CD14-positive monocyte (primary cell): ENCODE measurements around the gene TMEM185A. TPM values are rescaled to one million over a fixed set of nuclear protein-coding genes. Genes with fewer than 3 reads are reported as not detected.

Source experiments
- DNase-seq, 3 donors: peaks; one replicate each; pipeline ENCODE4 v3.0.0-alpha.2; 2011 to 2022
- H2AFZ ChIP-seq: 2 replicates; pipeline ENCODE4 v1.6.0; 2012; ENCODE audit warnings: mild to moderate bottlenecking, low read depth, low read length, inconsistent platforms; ENCODE audit not compliant: insufficient read depth, poor library complexity, severe bottlenecking
- H3K27ac ChIP-seq, 2 donors: 1 replicate in 1 of 2; 2 replicates in 1 of 2; pipeline ENCODE4 v1.5.1; 2012 to 2013; ENCODE audit warnings: low read length in 2 of 2, control low read depth in 1 of 2, inconsistent platforms in 1 of 2, low read depth in 1 of 2, mild to moderate bottlenecking in 1 of 2
- H3K27me3 ChIP-seq, 2 donors: one replicate each; pipeline versions ENCODE4 v1.6.0 to v1.6.1; 2011 to 2013; ENCODE audit warnings: low read length in 2 of 2; ENCODE audit not compliant: control insufficient read depth in 2 of 2, insufficient read depth in 2 of 2
- H3K36me3 ChIP-seq, 2 donors: replicated peaks in 1 of 2; 1 replicate in 1 of 2; 2 replicates in 1 of 2; pipeline versions ENCODE4 v1.5.1 to v1.6.1; 2012 to 2013; ENCODE audit warnings: low read length in 2 of 2, control low read depth in 1 of 2, inconsistent platforms in 1 of 2, mild to moderate bottlenecking in 1 of 2; ENCODE audit not compliant: insufficient read depth in 2 of 2, control insufficient read depth in 1 of 2
- H3K4me1 ChIP-seq, 2 donors: 1 replicate in 1 of 2; 2 replicates in 1 of 2; pipeline versions ENCODE4 v1.5.1 to v1.6.1; 2012 to 2013; ENCODE audit warnings: low read length in 2 of 2, control low read depth in 1 of 2, inconsistent platforms in 1 of 2, mild to moderate bottlenecking in 1 of 2, moderate library complexity in 1 of 2; ENCODE audit not compliant: insufficient read depth in 2 of 2, control insufficient read depth in 1 of 2
- H3K4me2 ChIP-seq: replicated peaks from 2 replicates; pipeline ENCODE3; 2012; ENCODE audit warnings: low read length, moderate library complexity, mild to moderate bottlenecking; ENCODE audit not compliant: poor library complexity, severe bottlenecking; ENCODE audit errors: extremely low read depth
- H3K4me3 ChIP-seq, 3 experiments: fragments of 200-600 bp in 1 of 3; sonication (generic) in 1 of 3; replicated peaks in 1 of 3; 1 replicate in 2 of 3; 2 replicates in 1 of 3; pipeline ENCODE4 v1.5.1; 2011 to 2013; ENCODE audit warnings: low read length in 3 of 3, mild to moderate bottlenecking in 3 of 3, control low read depth in 2 of 3, low read depth in 2 of 3, inconsistent platforms in 1 of 3, moderate library complexity in 1 of 3
- H3K79me2 ChIP-seq: 2 replicates; pipeline ENCODE4 v1.6.0; 2012; ENCODE audit warnings: mild to moderate bottlenecking, control low read depth, inconsistent platforms, low read length, moderate library complexity; ENCODE audit not compliant: insufficient read depth
- H3K9ac ChIP-seq: 2 replicates; pipeline ENCODE4 v1.6.0; 2017; ENCODE audit warnings: low read length, mild to moderate bottlenecking; ENCODE audit not compliant: insufficient read depth, poor library complexity, severe bottlenecking
- H3K9me3 ChIP-seq, 2 donors: replicated peaks in 1 of 2; 1 replicate in 1 of 2; 2 replicates in 1 of 2; pipeline versions ENCODE4 v1.5.1 to v1.6.1; 2012 to 2013; ENCODE audit warnings: low read length in 2 of 2, control low read depth in 1 of 2; ENCODE audit not compliant: control insufficient read depth in 1 of 2, insufficient read depth in 1 of 2
- H4K20me1 ChIP-seq: 2 replicates; pipeline ENCODE4 v1.6.0; 2012; ENCODE audit warnings: mild to moderate bottlenecking, low read length, control low read depth, moderate library complexity; ENCODE audit not compliant: insufficient read depth
- H3K27ac Mint-ChIP-seq, 7 donors: one replicate each; pipeline ENCODE4 v1.8.0; 2020; ENCODE audit warnings: mild to moderate bottlenecking in 7 of 7, mixed read lengths in 7 of 7, moderate library complexity in 6 of 7, inconsistent platforms in 2 of 7
- H3K27me3 Mint-ChIP-seq, 3 donors: one replicate each; pipeline ENCODE4 v1.8.0; 2021 to 2022; ENCODE audit warnings: low read depth in 3 of 3, mild to moderate bottlenecking in 3 of 3, mixed read lengths in 3 of 3, moderate library complexity in 3 of 3, inconsistent platforms in 1 of 3
- H3K36me3 Mint-ChIP-seq, 2 donors: one replicate each; pipeline ENCODE4 v1.8.0; 2020; ENCODE audit warnings: mixed read lengths in 2 of 2, inconsistent platforms in 1 of 2, mild to moderate bottlenecking in 1 of 2
- H3K4me1 Mint-ChIP-seq: one replicate; pipeline ENCODE4 v1.8.0; 2020; ENCODE audit warnings: mild to moderate bottlenecking, mixed read lengths
- H3K4me3 Mint-ChIP-seq, 2 donors: one replicate each; pipeline ENCODE4 v1.8.0; 2020; ENCODE audit warnings: mild to moderate bottlenecking in 2 of 2, mixed read lengths in 2 of 2, moderate library complexity in 1 of 2
- H3K9me3 Mint-ChIP-seq, 7 donors: one replicate each; pipeline ENCODE4 v1.8.0; 2020 to 2022; ENCODE audit warnings: mixed read lengths in 7 of 7, mild to moderate bottlenecking in 6 of 7, moderate library complexity in 6 of 7, inconsistent platforms in 2 of 7
- CTCF ChIP-seq: fragments of 200-600 bp; IDR thresholded peaks from one replicate; pipeline ENCODE4 v1.8.0; 2022; ENCODE audit warnings: antibody characterized with exemption, mild to moderate bottlenecking
- intact Hi-C, 2 donors: fragments of 100-400 bp; cut with micrococcal nuclease; formaldehyde crosslinking; loops; one replicate each; pipeline versions ENCODE4 v1.15.0 to v1.15.1; 2023
- polyA plus RNA-seq, 3 donors: library from polyadenylated mRNA; depleted of rRNA in 1 of 3; unstranded in 2 of 3; stranded (reverse) in 1 of 3; fragments of 300-500 nt in 2 of 3; fragments of >200 nt in 1 of 3; fragmentation: Illumina TruSeq in 2 of 3; gene quantifications; 1 replicate in 2 of 3; 2 replicates in 1 of 3; pipeline ENCODE4 v1.2.3, GENCODE V29; 2012 to 2021

TMEM185A gene
- polyA plus RNA-seq, 3 donors = 9.1 to 12.8 (median 12.0) TPM

- Histone ChIP-seq H4K20me1 (no peaks in the 10 kb centered on the region), H3K36me3 (no peaks in the 10 kb centered on the region), H3K79me2 (no peaks in the 10 kb centered on the region), H3K4me1 (no peaks in the 10 kb centered on the region), H3K4me3 (no peak overlapping the region), H3K27me3 (no peaks in the 10 kb centered on the region), H2AFZ (no peak overlapping the region), H3K9ac (no peak overlapping the region), H3K4me2 (no peak overlapping the region), H3K27ac (no peak overlapping the region), H3K9me3 (no peaks in the 10 kb centered on the region)
- intact Hi-C loops = no loop called here
- no peak for DNase-seq
- Mint-ChIP-seq H3K36me3 (no peaks in the 10 kb centered on the region), H3K27me3 (peaks cover 0 to 3% (median 2%) of the 10 kb centered on the region in 3 donors), H3K4me3 (no peak overlapping the region), H3K27ac (no peak overlapping the region), H3K9me3 (peaks cover 0 to 11% (median 5%) of the 10 kb centered on the region in 7 donors), H3K4me1 (no peaks in the 10 kb centered on the region)
- no peak for TF ChIP-seq CTCF
These were observed 7.3 kb upstream of the TMEM185A start for GRCh38 chrX:149638860-149639259.

GRCh38 chrX:149633511-149633910, 1.9 kb upstream of the TMEM185A start:
- H3K4me2 ChIP-seq = no peak overlapping the region
- no peak overlapping the region for H3K27ac ChIP-seq
- intact Hi-C loops = no loop called here
- Mint-ChIP-seq H3K27ac (no peak overlapping the region), H3K27me3 (peaks cover 0 to 13% (median 9%) of the 10 kb centered on the region in 3 donors), H3K36me3 (no peaks in the 10 kb centered on the region), H3K9me3 (peaks cover 0 to 9% (median 5%) of the 10 kb centered on the region in 7 donors), H3K4me1 (peaks cover 20% of the 10 kb centered on the region), H3K4me3 (no peak overlapping the region)
- H2AFZ ChIP-seq = no peak overlapping the region
- peaks cover 21% of the 10 kb centered on the region for H4K20me1 ChIP-seq
- H3K36me3 ChIP-seq = no peaks in the 10 kb centered on the region
- DNase-seq = no peak
- TF ChIP-seq CTCF = no peak
- H3K9ac ChIP-seq = no peak overlapping the region
- H3K9me3 ChIP-seq = no peaks in the 10 kb centered on the region
- H3K79me2 ChIP-seq = peaks cover 20% of the 10 kb centered on the region
- H3K4me1 ChIP-seq = peaks cover 14 to 16% of the 10 kb centered on the region in 2 donors
- no peak overlapping the region for H3K4me3 ChIP-seq
- peaks cover 0 to 6% of the 10 kb centered on the region in 2 donors for H3K27me3 ChIP-seq
